ENCODE data around the gene POMGNT2. TPM values are rescaled to one million over a fixed set of nuclear protein-coding genes. Genes with fewer than 3 reads are reported as not detected.

The POMGNT2 gene
- total RNA-seq, 1 experiment from 2014 or later: 10.1 TPM

GRCh38 chr3:43053291-43053690 lies 52.6 kb downstream of the POMGNT2 start:
- ChIA-PET POLR2A (no interaction called here), CTCF (no interaction called here)
- intact Hi-C loops (cut with micrococcal nuclease; ENCODE audit: unreplicated experiment): no loop called here
- no peak for TF ChIP-seq SIN3A (IDR thresholded peaks at IDR 0.05; ENCODE audit: borderline replicate concordance, insufficient read depth, low read depth, low read length)
- TF ChIP-seq REST (IDR thresholded peaks at IDR 0.05; ENCODE audit: insufficient read depth in 1 of 2, low read depth in 2 of 2, low read length in 1 of 2): no peak
- no peak for TF ChIP-seq CTCF (IDR thresholded peaks at IDR 0.05)
- TF ChIP-seq POLR2AphosphoS5 (IDR thresholded peaks at IDR 0.05; ENCODE audit: low read depth, low read length): no peak
- TF ChIP-seq TCF7L2 (IDR thresholded peaks at IDR 0.05; ENCODE audit: low read depth, low read length): no peak
- in situ Hi-C loops (cut with HindIII; ENCODE audit: low pct_unique_long_range_greater_than_20kb, low sequenced_read_pairs): no loop called here
- Histone ChIP-seq H3K4me3 (ENCODE audit: low read depth in 2 of 2, low read length in 2 of 2) (no peak overlapping the region), H3K36me3 (ENCODE audit: control insufficient read depth, insufficient read depth, low read length) (no peaks in the 10 kb centered on the region), H3K27ac (ENCODE audit: low read length) (no peak overlapping the region), H3K4me1 (ENCODE audit: control insufficient read depth, insufficient read depth, low read length) (no peaks in the 10 kb centered on the region), H3K27me3 (ENCODE audit: control insufficient read depth, insufficient read depth, low read length) (no peaks in the 10 kb centered on the region), H3K9me3 (ENCODE audit: control insufficient read depth, insufficient read depth, low read depth, low read length) (no peaks in the 10 kb centered on the region)
- no TSS peak for BruUV-seq (replicated peaks)
- no peak for DNase-seq (ENCODE audit: low read depth, low spot score)
- no peak for ATAC-seq

GRCh38 chr3:43048470-43048869 lies 57.4 kb downstream of the POMGNT2 start:
- POLR2A ChIA-PET: no interaction called here
- BruUV-seq (replicated peaks): no TSS peak
- intact Hi-C loops (cut with micrococcal nuclease; ENCODE audit: unreplicated experiment) (no loop called here), in situ Hi-C loops (cut with HindIII; ENCODE audit: low pct_unique_long_range_greater_than_20kb, low sequenced_read_pairs) (no loop called here)
- H3K9me3 ChIP-seq (ENCODE audit: control insufficient read depth, insufficient read depth, low read depth, low read length): no peaks in the 10 kb centered on the region
- no peaks in the 10 kb centered on the region for H3K4me1 ChIP-seq (ENCODE audit: control insufficient read depth, insufficient read depth, low read length)
- no peak for TF ChIP-seq SIN3A (IDR thresholded peaks at IDR 0.05; ENCODE audit: borderline replicate concordance, insufficient read depth, low read depth, low read length)
- TF ChIP-seq CTCF (IDR thresholded peaks at IDR 0.05): no peak
- no peak for TF ChIP-seq TCF7L2 (IDR thresholded peaks at IDR 0.05; ENCODE audit: low read depth, low read length)
- no peak for TF ChIP-seq REST (IDR thresholded peaks at IDR 0.05; ENCODE audit: insufficient read depth in 1 of 2, low read depth in 2 of 2, low read length in 1 of 2)
- TF ChIP-seq POLR2AphosphoS5 (IDR thresholded peaks at IDR 0.05; ENCODE audit: low read depth, low read length): no peak
- no peak overlapping the region for H3K4me3 ChIP-seq (ENCODE audit: low read depth in 2 of 2, low read length in 2 of 2)
- ATAC-seq (no peak), DNase-seq (ENCODE audit: low read depth, low spot score) (no peak)
- H3K27ac ChIP-seq (ENCODE audit: low read length): no peak overlapping the region
- no peaks in the 10 kb centered on the region for H3K27me3 ChIP-seq (ENCODE audit: control insufficient read depth, insufficient read depth, low read length)
- no peaks in the 10 kb centered on the region for H3K36me3 ChIP-seq (ENCODE audit: control insufficient read depth, insufficient read depth, low read length)
- CTCF ChIA-PET: no interaction called here

All from Panc1 (cell line).